Mononuclear cell (primary cell): ENCODE measurements around the gene SUCLG1. TPM values are rescaled to one million over a fixed set of nuclear protein-coding genes. Genes with fewer than 3 reads are reported as not detected.

Source experiments
- H3K27me3 ChIP-seq: 2 replicates; pipeline ENCODE4 v1.6.0; 2011; ENCODE audit warnings: low read length, control low read depth; ENCODE audit not compliant: insufficient read depth
- H3K4me1 ChIP-seq: 2 replicates; pipeline ENCODE4 v1.5.1; 2011; ENCODE audit warnings: mild to moderate bottlenecking, low read length, control low read depth; ENCODE audit not compliant: insufficient read depth
- H3K4me3 ChIP-seq: 2 replicates; pipeline ENCODE4 v1.5.1; 2011; ENCODE audit warnings: mild to moderate bottlenecking, low read length, moderate library complexity
- H3K9me3 ChIP-seq: 2 replicates; pipeline ENCODE4 v1.5.1; 2011; ENCODE audit warnings: low read depth, mild to moderate bottlenecking, control low read depth, low read length
- total RNA-seq: library from RNA; depleted of rRNA; stranded (reverse); fragments of >200 nt; gene quantifications from one replicate; pipeline ENCODE4 v1.2.3, GENCODE V29; 2012

SUCLG1 gene
- 50.4 TPM for total RNA-seq

DNA sequence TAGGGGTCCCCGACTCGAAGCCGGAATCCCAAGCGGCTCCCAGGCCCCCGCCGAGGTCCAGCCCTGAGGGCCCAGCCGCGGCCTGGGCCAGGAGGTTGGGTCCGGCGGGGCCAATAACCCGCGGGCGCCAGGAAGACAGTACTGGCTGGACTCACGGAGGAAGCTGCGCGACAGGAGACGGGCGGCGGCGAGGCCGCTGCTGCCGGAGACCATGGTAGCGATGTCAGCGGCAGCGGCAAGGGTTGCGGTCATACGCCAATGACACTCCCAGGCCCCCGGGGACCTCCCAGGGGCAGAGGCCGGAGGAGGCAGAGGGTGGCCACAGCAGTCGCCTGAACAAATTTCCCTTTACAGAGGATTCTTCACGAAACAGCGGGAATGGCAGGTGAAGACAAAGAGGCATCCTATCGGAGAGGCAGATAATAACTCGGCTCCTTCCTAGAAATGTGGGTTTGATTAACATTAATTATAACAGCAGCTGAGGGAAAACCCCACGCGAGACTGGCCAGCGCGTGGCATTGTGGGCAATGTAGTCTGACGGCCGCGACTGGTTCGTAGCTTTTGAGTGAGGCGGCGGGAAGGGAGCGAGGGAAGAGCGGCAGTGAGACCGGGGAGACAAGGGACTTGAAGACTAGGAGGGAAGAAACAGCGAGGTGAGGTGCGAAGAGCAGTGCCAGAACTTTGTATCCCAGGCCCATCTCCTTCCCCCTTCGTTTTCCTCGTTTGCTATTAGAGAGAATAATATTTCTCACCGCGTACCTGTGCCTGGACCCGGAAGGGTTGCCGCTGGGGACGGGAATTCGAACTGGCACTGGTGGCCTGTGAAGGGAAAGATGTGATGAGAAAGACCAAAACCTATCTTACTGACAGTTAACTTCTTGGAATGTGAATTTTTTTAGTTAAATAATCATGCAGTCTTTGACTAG lies at the start of gene SUCLG1:
TSS of gene SUCLG1 (minus strand) at position 263 of the 926 bp plus-strand sequence. CDS start at position 252, 11 bp downstream.
- Histone ChIP-seq H3K4me1 (peaks cover 29% of the 10 kb centered on the region), H3K9me3 (no peaks in the 10 kb centered on the region), H3K4me3 (peak within 1 kb of the TSS; percentile 81), H3K27me3 (no peaks in the 10 kb centered on the region)

DNA sequence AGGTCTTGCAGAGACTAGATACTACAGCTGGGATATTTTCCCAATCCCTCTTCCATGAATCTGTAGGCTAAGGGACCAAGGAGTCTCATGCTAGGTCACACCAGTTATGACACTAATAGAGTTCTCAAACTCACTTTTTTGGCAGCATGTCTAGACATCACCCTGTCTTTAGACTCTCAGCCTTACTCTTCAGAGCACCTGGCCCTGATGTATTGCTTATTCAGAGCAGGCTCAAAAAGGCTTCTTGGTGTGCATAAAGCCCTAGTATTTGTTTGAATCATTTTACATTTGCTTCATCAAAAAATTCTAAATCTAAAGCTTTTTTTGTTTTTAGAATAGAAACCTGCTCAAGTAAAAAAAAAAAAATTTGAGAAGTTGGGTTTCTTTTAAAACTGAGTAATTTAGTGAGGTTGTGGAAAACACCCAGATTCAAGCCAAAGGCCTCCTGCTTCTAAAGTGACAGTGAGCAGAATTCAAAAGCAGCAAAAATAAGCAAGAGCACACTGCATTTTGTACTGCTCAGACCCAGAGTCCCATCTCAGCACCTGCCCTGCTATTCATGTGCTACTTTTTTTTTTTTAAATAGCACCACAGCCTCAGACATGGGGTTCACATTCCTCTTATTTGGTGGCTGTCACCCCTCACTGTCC lies 39.2 kb upstream of the SUCLG1 start:
- H3K27me3 ChIP-seq: no peaks in the 10 kb centered on the region
- no peaks in the 10 kb centered on the region for H3K9me3 ChIP-seq
- no peaks in the 10 kb centered on the region for H3K4me1 ChIP-seq
- H3K4me3 ChIP-seq: no peak overlapping the region

DNA sequence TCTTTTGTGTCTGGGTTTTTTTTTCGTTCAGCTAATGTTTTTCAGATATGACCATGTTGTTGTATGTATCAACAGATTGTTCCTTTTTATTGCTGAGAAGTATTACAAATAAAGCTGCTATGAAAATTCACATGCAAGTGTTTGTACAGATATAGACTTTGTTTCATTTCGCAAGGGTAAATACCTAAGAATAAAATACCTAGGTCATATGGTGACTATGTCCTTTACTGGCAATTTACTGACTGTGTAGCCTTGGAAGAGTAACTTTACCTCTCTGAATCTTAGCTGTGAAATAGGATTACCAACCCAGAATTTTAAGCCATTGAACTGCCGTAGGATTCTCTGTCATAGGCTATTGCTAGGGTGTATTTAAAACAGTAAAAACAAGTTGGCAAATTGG lies 38.2 kb upstream of the SUCLG1 start:
- H3K4me3 ChIP-seq: no peak overlapping the region
- no peaks in the 10 kb centered on the region for H3K9me3 ChIP-seq
- H3K27me3 ChIP-seq: no peaks in the 10 kb centered on the region
- no peaks in the 10 kb centered on the region for H3K4me1 ChIP-seq

DNA sequence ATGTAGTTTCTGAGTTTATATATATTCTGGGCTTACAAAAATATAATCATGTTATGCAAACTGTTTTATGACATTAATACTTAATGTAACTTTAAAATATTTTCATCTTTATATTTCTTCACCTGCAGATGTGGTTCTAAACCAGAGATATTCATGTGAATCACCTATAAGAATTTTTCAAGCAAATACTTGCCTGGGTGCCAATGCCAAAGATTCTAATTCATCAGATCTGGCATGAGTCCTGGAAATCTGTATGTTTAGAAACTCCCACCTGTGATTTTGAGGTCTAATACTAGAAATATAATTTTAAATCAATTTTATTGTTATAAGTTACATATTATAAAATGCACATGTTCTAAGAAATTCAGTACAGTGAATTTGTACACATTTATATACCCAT lies 37.3 kb upstream of the SUCLG1 start:
- no peaks in the 10 kb centered on the region for H3K27me3 ChIP-seq
- H3K4me3 ChIP-seq: no peak overlapping the region
- H3K4me1 ChIP-seq: no peaks in the 10 kb centered on the region
- no peaks in the 10 kb centered on the region for H3K9me3 ChIP-seq

DNA sequence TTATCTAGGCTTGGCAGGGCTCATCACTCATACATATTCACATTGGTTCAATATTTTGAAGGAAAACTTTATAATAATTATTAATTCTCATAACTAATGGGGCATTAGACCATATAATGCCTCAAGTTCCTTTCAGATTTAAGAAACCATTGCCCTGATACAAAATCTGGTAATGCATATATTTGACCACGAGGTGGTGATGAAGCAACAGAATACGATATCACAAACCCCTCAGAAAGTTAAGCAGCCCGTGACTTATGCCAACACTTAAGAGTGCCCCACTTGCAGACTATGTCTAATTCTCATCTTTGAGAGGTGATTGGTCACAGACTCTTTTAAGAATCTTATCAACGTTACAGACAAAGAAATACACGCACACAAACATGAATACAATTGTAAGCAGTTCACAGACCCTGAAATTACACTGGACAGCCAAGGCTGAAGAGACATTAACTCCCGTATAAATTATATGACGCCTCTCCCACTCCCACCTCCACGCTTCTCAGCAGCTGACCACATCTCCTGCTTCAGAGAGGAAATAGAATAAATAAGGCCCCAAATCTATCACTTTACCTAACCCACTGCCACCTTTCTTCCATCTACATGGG lies 36.6 kb upstream of the SUCLG1 start:
- Histone ChIP-seq H3K9me3 (no peaks in the 10 kb centered on the region), H3K27me3 (no peaks in the 10 kb centered on the region), H3K4me1 (no peaks in the 10 kb centered on the region), H3K4me3 (no peak overlapping the region)

DNA sequence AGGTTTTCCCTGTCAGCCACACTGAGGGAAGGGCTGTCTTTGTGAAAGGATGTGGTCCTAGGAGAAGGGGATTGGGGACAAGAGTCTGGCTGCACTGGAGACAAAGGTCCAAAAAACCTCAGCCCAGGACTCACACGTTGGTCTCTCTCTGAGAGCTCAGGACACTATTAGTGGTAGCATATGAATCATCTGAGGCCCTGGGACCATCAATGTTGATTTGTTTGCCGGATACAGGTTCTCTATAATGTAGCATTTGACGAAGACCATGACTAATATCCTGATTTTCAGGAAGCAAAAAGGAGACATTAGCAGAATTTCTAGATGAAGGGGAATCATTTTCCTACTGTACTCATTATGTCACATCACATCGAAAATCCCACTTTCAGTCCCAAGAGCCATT lies 35.0 kb upstream of the SUCLG1 start:
- Histone ChIP-seq H3K4me1 (no peaks in the 10 kb centered on the region), H3K27me3 (no peaks in the 10 kb centered on the region), H3K4me3 (no peak overlapping the region), H3K9me3 (no peaks in the 10 kb centered on the region)

DNA sequence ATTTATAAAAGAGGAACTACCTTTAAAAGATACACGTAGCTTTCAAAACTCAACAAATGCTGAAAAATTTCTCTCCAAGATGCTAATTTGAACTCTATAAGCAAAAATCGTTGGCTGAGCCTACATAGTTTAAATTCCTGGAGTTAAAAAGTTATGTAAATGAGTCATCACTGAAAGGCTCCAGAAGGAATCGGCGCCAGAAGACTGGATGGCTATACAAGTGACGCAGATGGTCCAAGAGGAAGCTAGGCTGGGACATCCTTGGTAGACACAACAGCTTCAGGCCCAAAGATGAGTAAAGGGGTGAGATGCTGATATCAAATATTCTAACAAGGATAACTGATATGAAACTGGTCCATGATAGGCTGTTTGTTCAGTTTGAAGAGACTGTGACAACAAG lies 34.4 kb upstream of the SUCLG1 start:
- Histone ChIP-seq H3K27me3 (no peaks in the 10 kb centered on the region), H3K4me1 (no peaks in the 10 kb centered on the region), H3K4me3 (no peak overlapping the region), H3K9me3 (no peaks in the 10 kb centered on the region)

DNA sequence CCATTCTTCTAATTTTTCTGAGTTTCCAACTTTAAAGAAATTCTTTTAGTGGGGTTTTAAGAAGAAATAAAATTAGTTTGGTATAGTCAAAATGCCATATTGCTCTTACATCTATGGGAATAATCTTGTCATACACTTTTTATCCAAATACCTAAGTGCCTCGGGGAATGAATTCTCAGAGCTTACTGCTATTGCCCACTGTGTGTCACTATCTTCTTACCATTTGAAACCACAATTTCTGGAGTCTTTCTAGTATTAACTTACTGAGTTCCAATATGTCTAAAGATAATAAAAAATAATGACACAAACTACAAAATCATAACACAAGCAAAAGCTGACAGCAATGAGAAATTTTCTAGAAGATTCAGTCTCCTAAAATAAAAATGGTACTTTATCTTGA lies 33.5 kb upstream of the SUCLG1 start:
- H3K9me3 ChIP-seq: no peaks in the 10 kb centered on the region
- no peak overlapping the region for H3K4me3 ChIP-seq
- H3K27me3 ChIP-seq: no peaks in the 10 kb centered on the region
- H3K4me1 ChIP-seq: no peaks in the 10 kb centered on the region

DNA sequence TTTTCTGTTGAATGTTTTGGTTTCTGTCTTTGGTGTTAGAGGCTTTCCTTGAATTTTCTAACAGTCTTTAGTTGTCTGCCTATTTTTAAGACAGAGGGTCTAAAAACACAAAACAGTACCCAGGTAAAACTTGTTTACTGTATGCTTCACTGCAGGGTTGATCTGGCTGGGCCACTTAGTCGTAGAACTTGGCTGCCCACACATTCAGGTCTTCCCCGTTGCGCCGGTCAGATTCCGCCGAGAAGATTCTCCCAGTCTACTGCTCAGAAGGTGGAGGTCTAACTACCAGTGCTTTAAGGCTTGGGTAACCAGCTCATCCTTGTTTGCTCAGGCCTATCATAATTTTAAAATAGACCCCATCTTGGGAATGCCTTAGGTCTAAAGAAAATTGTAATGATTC lies 32.7 kb upstream of the SUCLG1 start:
- H3K27me3 ChIP-seq: no peaks in the 10 kb centered on the region
- H3K4me3 ChIP-seq: no peak overlapping the region
- no peaks in the 10 kb centered on the region for H3K9me3 ChIP-seq
- no peaks in the 10 kb centered on the region for H3K4me1 ChIP-seq

DNA sequence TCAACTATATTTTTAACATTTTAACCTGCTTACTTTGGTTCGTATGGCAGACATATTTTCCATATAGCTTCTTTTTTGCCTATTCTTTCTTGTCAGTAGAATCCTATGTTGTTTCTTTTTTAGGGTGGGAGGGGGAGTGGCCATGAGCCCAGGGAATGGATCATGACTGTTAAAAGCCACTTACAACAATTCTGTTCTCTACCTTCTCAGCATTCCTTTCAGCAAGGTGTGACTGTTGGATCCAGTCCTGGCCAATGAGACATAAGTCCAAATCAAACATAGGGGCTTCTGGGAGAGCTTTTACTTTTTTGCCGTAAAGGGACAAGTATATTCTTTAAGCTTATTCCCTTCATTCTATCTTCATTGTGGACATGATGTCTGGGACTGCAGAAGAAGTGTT lies 32.2 kb upstream of the SUCLG1 start:
- Histone ChIP-seq H3K9me3 (no peaks in the 10 kb centered on the region), H3K4me1 (no peaks in the 10 kb centered on the region), H3K27me3 (no peaks in the 10 kb centered on the region), H3K4me3 (no peak overlapping the region)

DNA sequence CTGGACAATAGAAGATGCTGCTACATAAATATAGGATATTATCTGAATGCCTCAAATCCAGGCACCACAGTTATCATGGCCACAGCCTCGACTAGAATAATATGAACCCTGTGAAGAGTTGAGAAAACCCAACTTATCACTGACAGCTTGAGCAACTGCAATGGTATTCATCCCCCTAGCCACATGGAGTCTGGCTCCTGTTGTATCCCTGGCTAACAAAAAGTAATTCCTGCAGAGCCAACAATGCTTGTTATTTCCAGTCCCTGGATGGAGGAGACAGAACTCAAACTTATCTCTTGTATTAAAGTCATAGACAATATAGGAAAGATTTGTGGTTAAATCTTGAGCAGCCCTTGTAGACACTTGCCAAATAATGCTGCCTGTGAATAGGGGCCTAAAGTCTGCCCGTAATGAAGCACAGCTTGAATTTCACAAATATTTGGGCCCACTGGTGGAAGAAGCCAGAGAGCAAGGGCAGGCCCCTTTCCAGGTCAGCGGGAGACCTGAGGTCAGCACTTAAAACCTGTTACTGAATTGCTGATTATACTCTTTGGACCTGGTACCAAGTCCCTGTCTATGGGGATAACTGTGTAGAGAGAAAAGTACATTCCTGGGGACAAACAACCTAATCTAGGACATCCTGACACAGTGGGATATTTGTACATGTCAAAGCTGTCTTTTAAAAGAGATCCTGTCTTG lies 28.4 kb upstream of the SUCLG1 start:
- Histone ChIP-seq H3K4me1 (no peaks in the 10 kb centered on the region), H3K27me3 (no peaks in the 10 kb centered on the region), H3K4me3 (no peak overlapping the region), H3K9me3 (no peaks in the 10 kb centered on the region)

DNA sequence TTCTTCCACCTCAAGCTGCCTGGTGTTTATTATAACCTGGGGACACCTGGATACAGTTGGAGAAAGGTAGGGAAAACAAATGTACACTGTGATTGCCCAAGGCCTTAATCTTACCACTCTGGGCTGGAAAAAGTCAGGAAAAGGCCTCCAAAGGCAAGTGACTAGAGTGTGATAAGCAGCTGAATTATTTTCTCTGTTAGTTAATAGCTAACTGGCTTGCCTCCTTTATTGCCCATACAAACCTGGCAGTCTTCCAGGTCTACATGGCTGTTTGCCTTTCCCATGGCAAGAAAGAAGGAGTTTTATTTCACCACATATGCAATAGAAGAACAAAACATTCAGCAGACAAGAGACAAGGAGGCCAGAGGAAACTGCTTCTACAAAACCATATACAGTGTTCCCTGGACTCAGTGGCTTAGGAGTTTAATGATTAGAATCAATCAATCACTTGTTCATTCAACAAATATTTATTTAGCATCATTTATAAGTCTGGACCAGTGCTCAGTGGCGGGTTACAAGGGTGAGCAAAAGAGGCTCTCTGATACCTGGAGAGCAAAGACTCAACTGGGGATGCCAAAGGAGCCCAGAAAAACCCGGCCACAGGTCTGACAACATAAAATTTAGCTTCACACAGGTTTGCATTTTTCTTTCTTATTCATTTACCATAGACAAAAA lies 27.5 kb upstream of the SUCLG1 start:
- Histone ChIP-seq H3K4me1 (peaks cover 8% of the 10 kb centered on the region), H3K27me3 (no peaks in the 10 kb centered on the region), H3K4me3 (no peak overlapping the region), H3K9me3 (no peaks in the 10 kb centered on the region)

DNA sequence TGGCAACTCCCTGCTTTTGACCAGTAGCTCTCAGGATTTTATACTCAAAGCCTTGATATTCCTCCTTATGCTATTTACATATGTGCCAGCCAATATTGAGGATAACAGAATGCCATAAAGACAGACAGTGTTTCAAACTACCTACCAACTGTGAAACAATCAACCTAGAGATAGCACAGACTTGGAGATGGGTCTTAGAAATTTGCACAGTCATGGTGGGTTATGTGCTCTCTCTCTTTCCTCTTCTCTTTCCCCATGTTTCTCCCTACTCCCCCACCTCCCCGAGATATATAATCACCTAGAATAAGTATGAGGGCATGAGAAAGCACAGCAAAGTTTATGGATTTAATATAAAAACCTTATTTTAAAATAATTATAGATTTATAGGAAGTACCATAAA lies 24.2 kb upstream of the SUCLG1 start:
- Histone ChIP-seq H3K4me1 (peaks cover 11% of the 10 kb centered on the region), H3K4me3 (no peak overlapping the region), H3K9me3 (no peaks in the 10 kb centered on the region), H3K27me3 (no peaks in the 10 kb centered on the region)

DNA sequence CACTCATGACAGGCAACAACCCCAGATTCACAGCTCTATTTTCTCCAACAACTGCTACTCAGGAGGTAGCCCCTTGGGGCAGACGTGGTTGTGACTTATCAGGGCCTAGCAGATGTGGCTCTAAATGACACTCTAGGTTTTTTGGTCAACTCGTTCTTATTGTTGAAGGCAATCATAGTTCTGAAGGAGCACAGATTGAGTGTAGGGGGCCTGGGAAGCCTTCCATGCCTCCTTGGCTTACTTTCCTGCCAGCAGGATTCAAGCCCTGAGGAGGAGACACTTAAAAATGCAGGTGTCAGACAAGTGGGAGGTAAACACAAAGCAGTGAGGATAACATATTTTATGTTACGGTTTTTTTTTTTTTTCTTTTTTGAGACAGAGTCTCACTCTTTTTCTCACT lies 23.5 kb upstream of the SUCLG1 start:
- no peak overlapping the region for H3K4me3 ChIP-seq
- no peaks in the 10 kb centered on the region for H3K27me3 ChIP-seq
- H3K4me1 ChIP-seq: peaks cover 11% of the 10 kb centered on the region

More for the DNA sequence above, 23.5 kb upstream of the SUCLG1 start:
- H3K9me3 ChIP-seq: no peaks in the 10 kb centered on the region
